Bronchus fibroblast of lung (primary cell): ENCODE data around the gene ZBTB40. TPM values are rescaled to one million over a fixed set of nuclear protein-coding genes. Genes with fewer than 3 reads are reported as not detected.

Experiments used
- total RNA-seq: library from RNA; depleted of rRNA; stranded (reverse); fragments of >200 nt; gene quantifications from 2 replicates; pipeline ENCODE4 v1.2.3, GENCODE V29; 2015

The ZBTB40 gene, protein sequence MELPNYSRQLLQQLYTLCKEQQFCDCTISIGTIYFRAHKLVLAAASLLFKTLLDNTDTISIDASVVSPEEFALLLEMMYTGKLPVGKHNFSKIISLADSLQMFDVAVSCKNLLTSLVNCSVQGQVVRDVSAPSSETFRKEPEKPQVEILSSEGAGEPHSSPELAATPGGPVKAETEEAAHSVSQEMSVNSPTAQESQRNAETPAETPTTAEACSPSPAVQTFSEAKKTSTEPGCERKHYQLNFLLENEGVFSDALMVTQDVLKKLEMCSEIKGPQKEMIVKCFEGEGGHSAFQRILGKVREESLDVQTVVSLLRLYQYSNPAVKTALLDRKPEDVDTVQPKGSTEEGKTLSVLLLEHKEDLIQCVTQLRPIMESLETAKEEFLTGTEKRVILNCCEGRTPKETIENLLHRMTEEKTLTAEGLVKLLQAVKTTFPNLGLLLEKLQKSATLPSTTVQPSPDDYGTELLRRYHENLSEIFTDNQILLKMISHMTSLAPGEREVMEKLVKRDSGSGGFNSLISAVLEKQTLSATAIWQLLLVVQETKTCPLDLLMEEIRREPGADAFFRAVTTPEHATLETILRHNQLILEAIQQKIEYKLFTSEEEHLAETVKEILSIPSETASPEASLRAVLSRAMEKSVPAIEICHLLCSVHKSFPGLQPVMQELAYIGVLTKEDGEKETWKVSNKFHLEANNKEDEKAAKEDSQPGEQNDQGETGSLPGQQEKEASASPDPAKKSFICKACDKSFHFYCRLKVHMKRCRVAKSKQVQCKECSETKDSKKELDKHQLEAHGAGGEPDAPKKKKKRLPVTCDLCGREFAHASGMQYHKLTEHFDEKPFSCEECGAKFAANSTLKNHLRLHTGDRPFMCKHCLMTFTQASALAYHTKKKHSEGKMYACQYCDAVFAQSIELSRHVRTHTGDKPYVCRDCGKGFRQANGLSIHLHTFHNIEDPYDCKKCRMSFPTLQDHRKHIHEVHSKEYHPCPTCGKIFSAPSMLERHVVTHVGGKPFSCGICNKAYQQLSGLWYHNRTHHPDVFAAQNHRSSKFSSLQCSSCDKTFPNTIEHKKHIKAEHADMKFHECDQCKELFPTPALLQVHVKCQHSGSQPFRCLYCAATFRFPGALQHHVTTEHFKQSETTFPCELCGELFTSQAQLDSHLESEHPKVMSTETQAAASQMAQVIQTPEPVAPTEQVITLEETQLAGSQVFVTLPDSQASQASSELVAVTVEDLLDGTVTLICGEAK
- total RNA-seq = 6.2 and 6.7 TPM in 2 replicates

GRCh38 chr1:22451702-22452480, at the start of gene ZBTB40:
TSS of gene ZBTB40 (plus strand) at chr1:22451851. CDS start at chr1:22489949, 38,098 bp downstream.

GRCh38 chr1:22562584-22563583, 111.2 kb downstream of the ZBTB40 start, which contains the start of gene EPHA8:
TSS of gene EPHA8 (plus strand) at chr1:22563489. CDS start at chr1:22563636, 147 bp downstream.

Other genes starting within 250 kb of the ZBTB40 start
- not detected in 2 replicates for gene EPHA8, start 111.6 kb downstream of the ZBTB40 start, total RNA-seq
- not detected in 2 replicates for gene C1QA, start 184.8 kb downstream of the ZBTB40 start, total RNA-seq
- not detected in 2 replicates for gene C1QC, start 191.8 kb downstream of the ZBTB40 start, total RNA-seq
- not detected in 2 replicates for gene C1QB, start 201.4 kb downstream of the ZBTB40 start, total RNA-seq